Measurements from ENCODE around the gene EGFR.

Gene EGFR

GRCh38 chr7:55022002-55022985 lies 3.5 kb downstream of the EGFR start:
- no peaks in the 10 kb centered on the region for H4K20me1 ChIP-seq (ENCODE audit: insufficient read depth, low read length)
- no peaks in the 10 kb centered on the region for H3K27me3 ChIP-seq (ENCODE audit: insufficient read depth, low read length)
- no peaks in the 10 kb centered on the region for H3K9me2 ChIP-seq (ENCODE audit: low read depth, low read length)
- H3K9me3 ChIP-seq (ENCODE audit: low read length): no peaks in the 10 kb centered on the region
- no peak for TF ChIP-seq EZH2 (IDR thresholded peaks at IDR 0.05; ENCODE audit: borderline replicate concordance, low read length)
- TF ChIP-seq, protein P1, sequence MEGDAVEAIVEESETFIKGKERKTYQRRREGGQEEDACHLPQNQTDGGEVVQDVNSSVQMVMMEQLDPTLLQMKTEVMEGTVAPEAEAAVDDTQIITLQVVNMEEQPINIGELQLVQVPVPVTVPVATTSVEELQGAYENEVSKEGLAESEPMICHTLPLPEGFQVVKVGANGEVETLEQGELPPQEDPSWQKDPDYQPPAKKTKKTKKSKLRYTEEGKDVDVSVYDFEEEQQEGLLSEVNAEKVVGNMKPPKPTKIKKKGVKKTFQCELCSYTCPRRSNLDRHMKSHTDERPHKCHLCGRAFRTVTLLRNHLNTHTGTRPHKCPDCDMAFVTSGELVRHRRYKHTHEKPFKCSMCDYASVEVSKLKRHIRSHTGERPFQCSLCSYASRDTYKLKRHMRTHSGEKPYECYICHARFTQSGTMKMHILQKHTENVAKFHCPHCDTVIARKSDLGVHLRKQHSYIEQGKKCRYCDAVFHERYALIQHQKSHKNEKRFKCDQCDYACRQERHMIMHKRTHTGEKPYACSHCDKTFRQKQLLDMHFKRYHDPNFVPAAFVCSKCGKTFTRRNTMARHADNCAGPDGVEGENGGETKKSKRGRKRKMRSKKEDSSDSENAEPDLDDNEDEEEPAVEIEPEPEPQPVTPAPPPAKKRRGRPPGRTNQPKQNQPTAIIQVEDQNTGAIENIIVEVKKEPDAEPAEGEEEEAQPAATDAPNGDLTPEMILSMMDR (IDR thresholded peaks at IDR 0.05; ENCODE audit: low read length): no peak
- no peak overlapping the region for H3K27ac ChIP-seq (ENCODE audit: low read depth, low read length, poor library complexity, severe bottlenecking)
- H3K9ac ChIP-seq (ENCODE audit: low read length): no peak overlapping the region
- H3K36me3 ChIP-seq (ENCODE audit: insufficient read depth, low read length): no peaks in the 10 kb centered on the region
- H3K4me3 ChIP-seq (ENCODE audit: low read depth, low read length, poor library complexity, severe bottlenecking): no peak overlapping the region
- H3K4me2 ChIP-seq (ENCODE audit: low read length): no peak overlapping the region
- no peak overlapping the region for H2AFZ ChIP-seq (ENCODE audit: low read length)
- no peaks in the 10 kb centered on the region for H3F3A ChIP-seq (ENCODE audit: insufficient read depth, low read length)
- H3K79me2 ChIP-seq (ENCODE audit: insufficient read depth, low read length): no peaks in the 10 kb centered on the region
- H3K4me1 ChIP-seq (ENCODE audit: insufficient read depth, low read length, severe bottlenecking): no peaks in the 10 kb centered on the region

GRCh38 chr7:55023841-55024505 lies 5.2 kb downstream of the EGFR start:
- H3K4me2 ChIP-seq (ENCODE audit: low read length): no peak overlapping the region
- no peaks in the 10 kb centered on the region for H3K79me2 ChIP-seq (ENCODE audit: insufficient read depth, low read length)
- no peak overlapping the region for H3K27ac ChIP-seq (ENCODE audit: low read depth, low read length, poor library complexity, severe bottlenecking)

GRCh38 chr7:55024776-55025175 lies 6.0 kb downstream of the EGFR start:
- Histone ChIP-seq H3K27me3 (ENCODE audit: insufficient read depth, low read length) (no peaks in the 10 kb centered on the region), H3K36me3 (ENCODE audit: insufficient read depth, low read length) (no peaks in the 10 kb centered on the region), H2AFZ (ENCODE audit: low read length) (no peak overlapping the region), H3K4me3 (ENCODE audit: low read depth, low read length, poor library complexity, severe bottlenecking) (no peak overlapping the region), H3K9me3 (ENCODE audit: low read length) (no peaks in the 10 kb centered on the region), H3K9ac (ENCODE audit: low read length) (no peak overlapping the region), H3K27ac (ENCODE audit: low read depth, low read length, poor library complexity, severe bottlenecking) (no peak overlapping the region), H3K4me1 (ENCODE audit: insufficient read depth, low read length, severe bottlenecking) (no peaks in the 10 kb centered on the region), H3K79me2 (ENCODE audit: insufficient read depth, low read length) (no peaks in the 10 kb centered on the region), H3K4me2 (ENCODE audit: low read length) (no peak overlapping the region), H3K9me2 (ENCODE audit: low read depth, low read length) (no peaks in the 10 kb centered on the region), H3F3A (ENCODE audit: insufficient read depth, low read length) (no peaks in the 10 kb centered on the region), H4K20me1 (ENCODE audit: insufficient read depth, low read length) (no peaks in the 10 kb centered on the region)
- TF ChIP-seq, protein P1 (IDR thresholded peaks at IDR 0.05; ENCODE audit: low read length): no peak
- TF ChIP-seq EZH2 (IDR thresholded peaks at IDR 0.05; ENCODE audit: borderline replicate concordance, low read length): no peak

More at GRCh38 chr7:55023841-55024505, 5.2 kb downstream of the EGFR start:
- no peaks in the 10 kb centered on the region for H3K36me3 ChIP-seq (ENCODE audit: insufficient read depth, low read length)
- H3K9me2 ChIP-seq (ENCODE audit: low read depth, low read length): no peaks in the 10 kb centered on the region
- H3K9me3 ChIP-seq (ENCODE audit: low read length): no peaks in the 10 kb centered on the region
- H3K27me3 ChIP-seq (ENCODE audit: insufficient read depth, low read length): no peaks in the 10 kb centered on the region
- H3K9ac ChIP-seq (ENCODE audit: low read length): no peak overlapping the region
- H3F3A ChIP-seq (ENCODE audit: insufficient read depth, low read length): no peaks in the 10 kb centered on the region
- H3K4me1 ChIP-seq (ENCODE audit: insufficient read depth, low read length, severe bottlenecking): no peaks in the 10 kb centered on the region
- no peak overlapping the region for H3K4me3 ChIP-seq (ENCODE audit: low read depth, low read length, poor library complexity, severe bottlenecking)
- no peak for TF ChIP-seq EZH2 (IDR thresholded peaks at IDR 0.05; ENCODE audit: borderline replicate concordance, low read length)
- TF ChIP-seq, protein P1 (IDR thresholded peaks at IDR 0.05; ENCODE audit: low read length): no peak
- no peak overlapping the region for H2AFZ ChIP-seq (ENCODE audit: low read length)
- no peaks in the 10 kb centered on the region for H4K20me1 ChIP-seq (ENCODE audit: insufficient read depth, low read length)

Data from OCI-LY1 (cell line).